Thyroid gland (tissue), 4 donors: ENCODE data around the gene IGFBPL1.

Experiments
- POLR2A ChIP-seq, 2 donors: fragments of 450-650 bp; IDR thresholded peaks; one replicate each; pipeline ENCODE4 v1.6.1; 2017; ENCODE audit warnings: antibody characterized with exemption in 2 of 2, mild to moderate bottlenecking in 2 of 2, moderate library complexity in 1 of 2
- TF ChIP-seq, protein P1 (sequence below), 6 experiments: fragments of 200-600 bp in 3 of 6; fragments of 450-650 bp in 3 of 6; sonication (generic) in 3 of 6; IDR thresholded peaks; one replicate each; pipeline ENCODE4 v1.5.1; 2016 to 2019; ENCODE audit warnings: antibody characterized with exemption in 6 of 6, mild to moderate bottlenecking in 2 of 6, inconsistent platforms in 1 of 6, moderate library complexity in 1 of 6

DNA sequence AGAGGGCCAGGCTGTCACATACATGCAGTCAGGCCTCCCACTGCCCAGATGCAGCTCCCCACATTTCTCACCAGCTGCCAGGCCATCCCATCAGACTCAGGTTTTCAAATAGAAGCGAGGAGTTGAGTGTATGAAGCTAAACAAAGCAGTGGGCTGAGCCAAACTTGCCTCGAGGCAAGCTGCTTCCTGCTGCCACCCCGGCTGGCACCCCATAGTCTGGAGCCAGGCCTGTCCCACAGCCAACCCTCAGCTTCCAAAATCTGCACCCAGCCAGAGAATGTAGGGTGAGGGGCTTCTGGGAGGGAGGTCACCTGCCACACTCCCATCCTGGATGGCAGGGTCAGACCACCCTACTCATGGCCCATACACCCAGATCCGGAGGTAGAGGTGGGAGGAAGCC, 54.1 kb downstream of the IGFBPL1 start:
- TF ChIP-seq, protein P1, sequence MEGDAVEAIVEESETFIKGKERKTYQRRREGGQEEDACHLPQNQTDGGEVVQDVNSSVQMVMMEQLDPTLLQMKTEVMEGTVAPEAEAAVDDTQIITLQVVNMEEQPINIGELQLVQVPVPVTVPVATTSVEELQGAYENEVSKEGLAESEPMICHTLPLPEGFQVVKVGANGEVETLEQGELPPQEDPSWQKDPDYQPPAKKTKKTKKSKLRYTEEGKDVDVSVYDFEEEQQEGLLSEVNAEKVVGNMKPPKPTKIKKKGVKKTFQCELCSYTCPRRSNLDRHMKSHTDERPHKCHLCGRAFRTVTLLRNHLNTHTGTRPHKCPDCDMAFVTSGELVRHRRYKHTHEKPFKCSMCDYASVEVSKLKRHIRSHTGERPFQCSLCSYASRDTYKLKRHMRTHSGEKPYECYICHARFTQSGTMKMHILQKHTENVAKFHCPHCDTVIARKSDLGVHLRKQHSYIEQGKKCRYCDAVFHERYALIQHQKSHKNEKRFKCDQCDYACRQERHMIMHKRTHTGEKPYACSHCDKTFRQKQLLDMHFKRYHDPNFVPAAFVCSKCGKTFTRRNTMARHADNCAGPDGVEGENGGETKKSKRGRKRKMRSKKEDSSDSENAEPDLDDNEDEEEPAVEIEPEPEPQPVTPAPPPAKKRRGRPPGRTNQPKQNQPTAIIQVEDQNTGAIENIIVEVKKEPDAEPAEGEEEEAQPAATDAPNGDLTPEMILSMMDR (IDR thresholded peaks at IDR 0.05) = no peak
- TF ChIP-seq POLR2A (IDR thresholded peaks at IDR 0.05) = no peak
